Stimulated activated CD8-positive, alpha-beta memory T cell treated with anti-CD3 and anti-CD28 coated beads, Interleukin-4, amount 100 ng/mL, for 1 hour (primary cell): ENCODE data around the gene CD96.

Source experiments
- DNase-seq, 2 donors: peaks; one replicate each; pipeline ENCODE4 v3.0.0-alpha.2; 2020; ENCODE audit warnings: low read depth in 2 of 2, low spot score in 1 of 2

CD96 gene

DNA sequence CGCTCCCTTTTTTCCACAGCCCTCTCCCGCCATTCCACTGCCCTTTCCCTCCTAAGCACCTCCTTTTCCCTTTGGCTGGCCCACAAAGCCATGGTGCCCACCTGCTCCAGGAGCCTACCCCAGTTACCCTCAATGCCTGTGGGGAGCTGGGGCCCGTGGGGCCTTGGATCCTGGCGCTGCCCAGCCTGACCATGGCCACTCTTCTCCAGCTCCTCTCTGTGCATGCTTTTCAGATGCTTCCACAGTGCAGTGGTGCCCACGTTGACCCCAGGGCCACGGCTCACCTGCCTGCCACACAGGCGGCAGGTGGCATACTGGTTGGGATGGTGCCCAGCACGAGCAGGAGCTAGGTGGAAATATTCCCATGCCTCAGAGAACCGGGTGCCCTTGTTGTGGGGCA is 51.7 kb downstream of the CD96 start:
- DNase-seq, result no peak

DNA sequence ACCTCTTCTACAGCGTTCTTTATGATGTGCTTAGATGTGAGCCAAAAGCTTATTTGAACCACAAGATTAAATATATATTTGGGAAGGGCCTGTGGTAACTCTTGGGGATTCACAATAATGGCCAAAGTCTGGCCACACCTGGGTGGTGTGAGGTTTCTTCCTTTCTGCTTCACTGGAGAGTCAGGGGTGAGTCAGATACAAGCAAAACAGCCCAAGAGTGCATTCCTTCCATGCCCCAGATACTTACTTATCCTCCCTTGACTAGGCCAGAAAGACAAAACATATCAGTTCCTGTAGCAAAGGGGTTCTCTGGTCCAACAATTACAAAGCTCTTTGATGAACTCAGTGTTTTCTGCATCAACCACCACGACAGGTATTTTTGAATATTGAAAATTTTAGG is 52.2 kb downstream of the CD96 start:
- DNase-seq, result no peak

DNA sequence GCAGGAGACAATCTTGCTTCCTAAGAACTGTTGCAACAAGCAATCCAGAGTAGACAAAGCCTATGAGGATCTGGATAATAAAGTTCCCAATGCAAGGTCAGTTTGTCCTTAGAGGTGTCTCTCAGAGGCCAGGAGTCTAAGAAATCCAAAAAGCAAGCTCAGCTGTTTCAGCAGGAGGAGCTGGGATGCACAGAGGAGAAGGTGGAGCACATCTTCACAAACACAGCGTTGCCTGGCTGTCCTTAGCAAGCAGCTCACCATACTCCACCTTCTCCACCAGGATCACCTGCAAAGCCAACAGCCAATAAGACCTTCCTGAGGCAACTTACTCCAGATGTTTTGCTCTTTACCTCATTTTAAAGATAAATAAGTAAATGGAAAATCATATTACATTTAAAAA is 52.8 kb downstream of the CD96 start:
- DNase-seq, result no peak

DNA sequence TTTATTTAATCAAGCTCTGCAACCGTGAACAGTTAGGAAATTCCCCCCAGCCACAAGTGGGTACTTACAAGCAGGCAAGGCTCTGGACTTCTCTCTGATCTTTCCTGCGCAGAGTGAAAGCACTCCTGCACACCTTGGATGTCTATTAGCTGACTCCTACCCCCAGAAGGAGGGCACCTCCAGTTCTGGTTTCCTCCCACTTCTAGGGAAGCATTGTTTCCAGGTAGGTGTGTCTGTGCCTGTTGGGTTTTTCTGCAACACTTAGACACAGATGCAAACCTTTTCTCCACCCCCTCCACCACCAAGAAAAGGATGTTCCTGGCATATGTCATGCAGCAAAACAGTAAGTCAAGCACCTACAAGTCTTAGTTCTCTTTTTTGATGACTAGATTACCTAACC is 53.2 kb downstream of the CD96 start, which contains the start of gene ZBED2:
TSS of gene ZBED2 (minus strand) at position 115 of the 400 bp plus-strand sequence. CDS start 1,145 bp downstream, outside the sequence.
- DNase-seq, result no peak

DNA sequence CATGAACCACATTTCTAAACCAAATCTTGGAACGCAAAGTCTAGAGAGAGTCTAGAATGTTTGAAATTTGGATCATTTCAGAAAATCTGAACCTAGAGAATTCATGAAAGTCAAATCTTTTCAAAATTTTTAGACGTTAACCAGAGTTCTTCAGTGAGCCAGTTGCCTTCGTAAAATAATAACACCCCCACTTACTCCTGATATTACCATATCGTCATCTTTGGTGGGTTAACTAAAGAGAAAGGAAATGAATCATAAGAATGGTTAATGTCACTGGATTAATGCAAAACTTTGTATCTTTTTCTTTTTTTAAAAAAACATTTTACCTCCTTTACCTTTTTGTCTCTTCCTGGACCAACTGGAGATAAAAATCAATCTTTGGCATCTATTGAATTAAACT is 54.3 kb downstream of the CD96 start:
- DNase-seq, result no peak

DNA sequence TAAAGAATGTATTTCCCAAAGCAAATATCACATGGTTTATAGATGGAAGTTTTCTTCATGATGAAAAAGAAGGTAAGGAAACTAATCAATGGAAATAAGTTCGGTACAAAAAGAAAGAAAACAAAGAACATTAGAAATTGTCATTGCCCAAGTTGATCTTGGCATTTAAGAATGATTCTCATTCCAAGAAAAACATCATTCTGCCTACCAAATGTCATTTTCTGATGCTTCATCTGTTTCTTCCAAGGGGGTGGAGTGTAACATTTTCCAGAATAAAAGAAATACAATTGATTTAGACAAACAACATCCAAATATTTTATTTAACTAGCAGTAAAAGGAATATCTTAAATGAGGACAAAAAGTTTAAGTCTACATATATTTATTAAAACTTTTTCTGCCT is 56.1 kb downstream of the CD96 start:
- DNase-seq, result no peak

DNA sequence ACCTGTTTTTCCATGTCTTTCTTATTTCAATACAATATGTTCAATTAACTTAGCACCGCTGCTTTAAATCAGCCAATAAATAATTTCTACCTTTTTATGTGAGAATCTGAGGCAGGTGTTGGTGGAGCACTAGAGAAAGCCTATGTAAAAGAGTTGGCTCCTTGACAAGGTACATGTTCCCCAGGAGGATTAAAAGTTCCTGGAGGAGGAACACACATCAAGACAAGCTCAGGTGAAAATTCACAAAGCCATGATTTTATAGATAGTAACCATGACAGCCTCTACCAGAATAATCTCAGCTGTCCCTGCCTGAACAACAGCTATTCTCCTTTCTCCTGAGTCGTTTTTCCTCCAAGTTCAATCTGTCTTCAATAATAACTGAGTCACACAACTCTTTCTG is 56.6 kb downstream of the CD96 start:
- no peak for DNase-seq

DNA sequence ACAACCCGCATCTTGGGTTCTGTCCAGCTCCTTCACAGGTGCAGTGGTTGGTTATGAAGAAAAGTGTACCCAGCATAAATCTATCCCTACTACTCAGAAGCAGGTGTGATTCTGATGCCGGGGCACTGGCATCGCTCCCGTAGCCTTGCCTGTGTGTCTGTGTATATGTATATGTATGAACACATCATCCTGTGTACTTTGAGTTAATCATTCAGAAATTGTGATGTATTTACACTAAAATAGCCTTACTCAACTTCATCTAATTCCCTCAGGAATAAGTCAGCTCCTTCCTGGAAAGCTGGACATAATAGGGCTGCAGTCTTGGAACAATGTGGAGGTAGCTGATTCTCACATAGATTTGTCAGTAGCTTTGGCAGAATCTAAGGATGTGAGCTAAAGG is 59.8 kb downstream of the CD96 start:
- DNase-seq, result no peak

DNA sequence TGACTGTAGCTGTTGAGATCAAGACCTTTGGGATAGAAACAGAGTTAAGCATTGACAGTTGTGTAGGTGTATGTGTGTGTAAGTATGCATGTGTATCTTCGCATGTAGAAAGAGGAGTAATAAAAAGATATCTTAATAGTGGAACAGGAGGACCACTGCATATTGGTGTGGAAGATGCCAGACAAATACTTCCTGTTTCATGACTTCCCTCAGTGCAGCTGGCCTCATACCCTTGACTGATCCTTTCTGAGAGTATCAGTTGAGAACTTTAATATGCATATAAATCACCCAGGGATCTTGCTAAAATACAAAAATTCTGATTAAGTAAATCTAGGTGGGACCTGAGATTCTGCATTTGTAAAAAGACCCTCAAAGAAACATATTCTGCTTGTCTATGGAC is 61.7 kb downstream of the CD96 start:
- no peak for DNase-seq

DNA sequence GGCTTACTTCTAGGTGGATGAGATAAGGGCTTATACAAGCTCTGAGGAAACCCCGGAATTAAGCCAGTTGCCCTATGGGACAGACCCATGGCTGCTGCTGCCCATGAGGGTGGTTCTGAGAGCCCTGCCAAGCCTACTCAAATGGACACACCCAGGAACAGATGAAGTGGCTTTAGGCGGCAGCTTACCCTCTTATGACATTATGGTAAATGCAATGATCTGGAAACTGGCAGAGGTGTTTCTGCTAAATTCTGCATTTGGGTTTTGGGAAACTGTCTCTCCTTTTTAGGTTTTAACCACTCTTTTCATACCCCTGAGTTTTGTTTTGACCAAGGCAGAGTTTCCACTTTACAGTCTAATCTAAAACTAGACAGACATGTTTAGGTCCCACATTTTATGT is 62.1 kb downstream of the CD96 start:
- DNase-seq, result no peak

DNA sequence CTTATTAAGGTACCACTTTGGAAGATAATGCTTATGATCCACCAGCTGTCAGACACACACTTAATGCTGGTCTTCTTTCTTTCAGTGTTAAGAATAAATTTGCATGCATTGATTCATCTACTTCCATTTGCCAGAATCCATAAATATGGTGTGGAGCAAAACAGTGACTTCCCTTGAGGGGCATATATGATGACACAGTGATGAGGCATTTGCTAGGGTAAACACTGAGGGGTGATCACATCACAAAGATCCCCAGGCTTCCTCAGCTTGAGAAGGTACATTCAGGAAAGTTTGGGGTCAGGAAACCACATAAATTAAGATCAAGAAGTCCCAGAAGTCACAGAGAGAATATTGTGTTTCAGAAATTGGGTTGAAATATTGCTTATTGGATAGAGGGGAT is 63.0 kb downstream of the CD96 start:
- no peak for DNase-seq

DNA sequence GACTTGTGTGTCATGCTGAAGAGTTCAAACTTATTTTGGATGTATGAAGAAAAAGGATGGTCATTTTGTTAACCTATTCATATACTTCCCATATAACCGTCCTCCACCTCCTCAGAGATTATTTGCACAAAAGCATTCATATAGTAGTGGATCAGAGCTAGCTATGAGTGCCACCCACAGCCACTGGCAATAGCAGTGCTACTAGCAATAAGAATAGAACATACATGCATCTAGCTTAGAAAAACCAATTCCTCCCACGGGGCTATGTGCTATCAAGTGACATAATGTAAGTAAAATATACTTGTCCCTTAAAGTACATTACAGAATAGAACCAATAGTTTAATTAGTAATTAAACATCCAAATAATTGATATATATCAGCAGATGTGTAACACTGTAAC is 63.5 kb downstream of the CD96 start:
- DNase-seq, result no peak

DNA sequence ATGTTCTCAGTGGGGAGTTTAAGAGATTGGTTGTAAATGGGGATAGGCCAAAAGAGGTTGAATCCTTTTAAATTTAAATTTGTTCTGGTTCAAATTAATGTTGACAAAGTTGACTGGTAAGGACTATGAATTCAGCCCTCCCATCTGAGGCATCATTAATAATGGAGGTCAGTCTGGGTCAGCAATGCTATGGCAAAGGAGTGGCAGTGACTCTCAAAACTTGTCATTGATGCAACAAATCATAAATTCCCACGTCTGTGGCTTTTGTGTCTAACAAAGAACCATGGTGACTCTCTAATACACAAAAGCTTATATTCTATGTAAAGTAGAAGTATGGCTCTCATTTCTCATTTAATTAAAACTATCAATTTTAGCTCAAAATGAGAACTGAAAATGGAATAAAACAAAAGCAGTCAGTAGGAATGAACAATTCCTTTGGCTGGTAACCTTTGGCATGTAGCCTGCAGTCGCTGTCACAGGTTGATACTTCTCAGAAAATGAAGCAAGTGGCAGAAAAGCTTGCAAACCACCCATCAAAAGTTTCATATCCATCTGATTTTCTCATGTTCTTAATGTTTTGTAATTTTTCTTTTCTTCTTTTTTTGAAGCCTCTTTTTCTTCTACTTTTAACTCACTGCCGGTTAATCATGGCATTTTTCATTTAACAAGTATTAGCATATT is 65.4 kb downstream of the CD96 start:
- no peak for DNase-seq

DNA sequence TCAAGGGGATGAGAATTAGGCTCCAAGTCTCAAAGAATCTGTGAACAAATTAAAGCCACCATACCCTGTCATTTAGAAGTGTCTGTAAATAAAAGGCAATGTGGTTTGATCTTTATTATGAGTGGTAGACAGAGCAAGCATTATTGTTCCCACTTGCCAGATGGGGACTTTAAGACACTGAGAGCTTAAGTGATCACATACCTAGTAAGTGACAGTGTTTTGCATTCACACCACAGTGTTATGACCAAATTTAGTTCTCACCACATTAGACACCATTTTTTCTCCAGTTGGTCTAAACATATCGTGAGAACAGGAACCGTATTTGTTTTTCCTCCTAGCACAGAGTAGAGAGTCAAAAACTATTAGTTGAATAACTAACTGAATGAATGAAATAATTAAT is 66.4 kb downstream of the CD96 start:
- DNase-seq, result no peak

DNA sequence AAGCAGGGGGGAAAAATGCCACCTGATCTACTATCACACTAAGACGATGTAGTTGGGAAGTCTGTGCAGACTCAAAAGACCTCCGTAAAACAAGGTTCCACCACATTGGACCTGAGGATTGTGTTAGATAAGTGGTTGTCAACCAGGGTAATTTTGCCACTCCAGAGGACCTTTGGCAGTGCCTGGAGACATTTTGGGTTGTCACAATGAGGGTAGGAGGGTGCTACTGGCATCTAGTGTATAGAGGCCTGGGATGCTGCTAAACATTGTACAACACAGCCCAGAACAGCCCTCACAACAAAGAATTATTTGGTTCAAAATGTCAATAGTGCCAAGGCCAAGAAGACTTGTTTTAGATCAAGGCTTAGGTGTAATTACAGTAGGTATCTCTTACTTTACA is 67.7 kb downstream of the CD96 start:
- no peak for DNase-seq

DNA sequence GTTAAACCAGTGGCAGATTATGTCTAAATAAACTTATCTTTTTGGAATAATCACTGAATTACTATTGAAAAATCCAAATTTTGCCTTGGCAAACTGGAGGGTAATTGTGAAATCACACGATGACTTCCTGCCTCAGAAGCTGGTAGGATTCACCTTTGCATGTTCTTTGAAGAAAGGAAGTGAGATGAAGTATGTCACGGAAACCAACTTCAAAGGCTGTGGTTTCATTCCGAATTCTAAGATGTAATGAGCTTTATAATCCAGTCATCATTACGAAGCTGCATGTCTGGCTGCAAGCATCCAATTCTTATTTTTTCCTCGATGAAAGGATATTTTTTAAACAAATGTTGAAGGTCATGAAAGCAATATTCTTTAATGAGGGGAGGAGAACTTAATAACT is 68.2 kb downstream of the CD96 start:
- no peak for DNase-seq

DNA sequence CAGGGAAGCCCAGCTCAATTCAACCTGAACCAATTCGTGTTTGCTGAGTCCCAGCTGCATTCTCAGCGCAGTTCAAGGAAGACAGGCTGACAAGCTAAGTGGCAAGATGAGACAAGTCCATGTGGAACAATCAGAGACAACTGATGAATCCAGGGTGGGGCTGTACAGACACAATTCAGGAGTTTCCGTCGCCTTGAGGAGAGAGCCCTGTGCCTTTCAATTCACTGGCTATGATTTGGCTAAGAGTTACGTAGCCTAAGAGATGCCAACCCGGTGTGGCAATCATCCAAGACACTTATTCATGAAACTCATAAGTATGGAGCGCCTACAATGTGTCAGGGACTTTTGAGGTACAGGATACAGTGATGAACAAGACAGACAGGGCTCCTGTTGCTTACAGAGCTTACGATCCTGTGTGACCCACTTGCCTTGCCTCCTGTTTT is 68.6 kb downstream of the CD96 start:
- no peak for DNase-seq

DNA sequence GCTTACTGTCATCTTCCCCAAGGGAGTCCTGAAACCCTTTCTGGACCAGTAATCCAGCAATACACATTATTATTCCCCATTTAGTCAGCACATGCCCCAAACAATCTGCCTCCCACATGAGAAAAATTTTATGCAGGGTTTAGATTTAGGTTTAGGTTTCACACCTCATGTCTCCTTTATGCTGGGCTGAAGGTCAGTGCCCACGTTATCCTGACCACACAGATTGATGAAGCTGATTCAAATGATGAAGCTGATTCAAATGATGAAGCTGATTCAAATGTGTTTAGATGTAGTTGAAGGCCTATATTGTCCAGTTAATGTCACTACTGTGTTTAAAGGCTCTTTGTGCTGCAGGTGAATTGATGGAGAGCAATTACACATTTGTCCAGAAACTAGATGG is 71.3 kb downstream of the CD96 start:
- no peak for DNase-seq

DNA sequence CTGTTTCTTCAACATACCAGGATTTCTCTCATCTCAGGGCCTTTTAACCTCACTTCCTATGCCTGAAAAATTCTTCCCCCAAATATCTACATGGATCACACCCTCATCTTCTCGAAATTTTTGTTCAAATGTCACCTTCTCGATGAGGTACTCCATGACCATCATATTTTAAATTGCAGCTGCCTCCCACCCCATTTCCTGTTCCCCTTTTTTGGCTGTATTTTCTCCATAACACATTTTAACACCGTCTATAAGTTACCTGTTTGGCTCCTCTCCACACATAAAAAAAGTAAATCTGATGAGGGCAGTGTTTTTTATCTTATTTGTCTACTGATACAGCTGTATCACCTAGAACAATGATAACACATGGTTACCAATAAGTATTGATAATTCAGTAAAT is 73.9 kb downstream of the CD96 start:
- no peak for DNase-seq

DNA sequence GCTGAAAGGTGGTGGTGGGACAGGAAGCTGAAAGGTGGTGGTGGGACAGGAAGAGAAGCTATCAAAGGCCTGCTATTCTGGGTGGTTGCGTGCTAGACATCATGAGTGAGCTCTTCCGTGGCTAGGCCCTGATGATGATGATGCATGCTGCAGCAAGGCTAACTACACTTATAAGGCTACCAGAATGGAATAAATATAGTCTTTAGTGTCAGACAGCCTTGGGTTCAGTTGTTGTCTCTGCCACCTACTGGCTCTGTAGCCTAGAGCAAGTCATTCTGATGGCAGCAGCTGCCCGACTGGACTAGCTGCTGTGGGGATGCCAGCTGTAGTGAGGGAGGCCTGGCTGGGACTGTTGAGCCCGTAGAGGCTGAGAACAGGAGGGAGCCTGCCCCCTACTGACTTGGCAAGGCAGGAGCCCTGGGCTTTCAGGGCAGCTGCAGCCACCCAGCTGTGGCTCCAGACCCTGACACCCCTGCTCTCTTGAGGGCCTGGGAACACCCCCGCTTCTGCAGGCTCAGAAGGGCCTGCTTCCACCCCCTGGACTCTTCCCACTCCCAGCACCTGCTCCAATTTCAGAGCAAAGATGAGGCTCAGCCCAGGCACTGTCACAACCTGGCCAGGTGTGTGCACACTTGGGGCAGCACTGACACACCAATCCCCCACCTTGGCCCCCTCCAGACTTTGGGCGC is 74.6 kb downstream of the CD96 start:
- no peak for DNase-seq

DNA sequence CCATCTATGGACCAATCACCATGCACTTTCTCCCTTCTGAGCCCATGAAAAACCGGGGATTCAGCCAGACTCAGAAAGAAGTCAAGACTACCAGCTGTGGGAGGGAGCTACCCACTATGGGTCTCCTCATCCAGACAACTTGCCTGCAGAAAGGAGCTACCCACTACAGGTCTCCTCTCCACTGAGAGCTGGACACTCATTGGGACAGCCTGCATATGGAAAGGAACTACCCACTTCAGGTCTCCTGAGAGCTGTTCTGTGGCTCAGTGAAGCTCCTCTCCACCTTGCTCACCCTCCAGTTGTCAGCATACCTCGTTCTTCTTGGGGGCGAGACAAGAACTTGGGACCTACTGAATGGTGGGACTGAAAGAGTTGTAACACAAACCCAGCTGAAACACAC is 75.4 kb downstream of the CD96 start:
- no peak for DNase-seq

DNA sequence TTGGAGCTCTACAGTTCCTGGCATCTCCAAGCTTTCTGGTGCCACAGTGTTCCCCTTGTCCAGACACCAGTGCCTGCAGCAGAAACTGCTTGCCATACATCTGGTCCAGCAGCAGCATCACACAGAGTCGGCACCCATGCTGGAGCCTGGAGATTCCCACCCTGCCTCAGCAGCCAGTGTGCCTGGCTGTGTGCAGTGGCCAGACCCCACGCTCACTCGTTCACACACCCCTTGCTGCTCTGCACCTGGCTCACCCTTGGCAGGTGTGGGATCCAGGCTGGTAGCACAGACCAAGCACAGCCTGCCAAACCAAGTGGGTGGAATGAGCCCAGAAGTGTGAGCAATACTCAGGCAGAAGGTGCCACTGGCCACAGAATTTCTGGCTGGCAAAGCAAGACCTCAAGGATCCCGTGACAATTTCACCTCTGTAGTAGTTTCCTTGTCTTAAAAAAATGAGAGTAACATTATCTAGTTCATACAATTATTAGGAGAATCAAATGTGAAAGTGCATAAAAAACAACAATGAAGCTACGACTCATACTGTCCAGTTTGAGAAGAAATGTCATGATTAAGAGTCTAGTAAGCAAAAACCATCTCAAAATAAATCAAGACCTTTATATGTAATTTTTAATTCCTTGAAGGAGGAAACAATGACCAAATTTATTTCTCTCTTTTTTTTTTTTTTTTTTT is 76.1 kb downstream of the CD96 start:
- no peak for DNase-seq
